Caco-2 (cell line): ENCODE measurements around the gene ARFGAP1. TPM values are rescaled to one million over a fixed set of nuclear protein-coding genes. Genes with fewer than 3 reads are reported as not detected.

Experiments
- BruUV-seq: library from RNA; stranded (reverse); fragments of 400-500 nt; replicated peaks from 2 replicates; lab custom pipeline; 2021; lab: Mats Ljungman, UMichigan
- CTCF ChIA-PET: fragments of 300-600 bp; sonication (Branson Sonifier 250); formaldehyde crosslinking; loops from one replicate; lab custom pipeline; 2022; ENCODE audit warnings: antibody characterized with exemption; lab: Charles Lee
- POLR2A ChIA-PET: fragments of 300-600 bp; sonication (Branson Sonifier 250); formaldehyde crosslinking; loops from one replicate; lab custom pipeline; 2022; ENCODE audit warnings: antibody characterized with exemption; lab: Charles Lee
- DNase-seq, 2 experiments: peaks; one replicate each; pipeline versions ENCODE4 v3.0.0 to v3.0.0-alpha.2; 2020 to 2022
- H3K27me3 ChIP-seq: replicated peaks from 2 replicates; pipeline ENCODE4 v1.6.0; 2011; ENCODE audit warnings: low read length; ENCODE audit not compliant: control insufficient read depth, insufficient read depth
- H3K36me3 ChIP-seq: 2 replicates; pipeline ENCODE4 v1.5.1; 2011; ENCODE audit warnings: low read length; ENCODE audit not compliant: control insufficient read depth, insufficient read depth
- H3K4me1 ChIP-seq: fragments of 250-450 bp; sonication (Bioruptor Pico); 2 replicates; pipeline ENCODE4 v1.5.1; 2020; ENCODE audit warnings: mild to moderate bottlenecking
- H3K4me3 ChIP-seq: 2 replicates; pipeline ENCODE4 v1.5.1; 2011; ENCODE audit warnings: low read depth, mild to moderate bottlenecking, control low read depth, low read length
- H3K9me3 ChIP-seq: fragments of 250-450 bp; sonication (Bioruptor Pico); 2 replicates; pipeline ENCODE4 v1.5.1; 2020; ENCODE audit warnings: mild to moderate bottlenecking, moderate library complexity
- H3K27ac Mint-ChIP-seq: one replicate; pipeline ENCODE4 v1.8.0; 2022; ENCODE audit warnings: mixed read lengths; ENCODE audit not compliant: unreplicated experiment
- H3K27me3 Mint-ChIP-seq: one replicate; pipeline ENCODE4 v1.8.0; 2022; ENCODE audit warnings: mixed read lengths; ENCODE audit not compliant: insufficient read depth, unreplicated experiment
- H3K36me3 Mint-ChIP-seq: one replicate; pipeline ENCODE4 v1.8.0; 2022; ENCODE audit warnings: mild to moderate bottlenecking, mixed read lengths; ENCODE audit not compliant: insufficient read depth, unreplicated experiment
- H3K4me1 Mint-ChIP-seq: one replicate; pipeline ENCODE4 v1.8.0; 2022; ENCODE audit warnings: low read depth, mixed read lengths; ENCODE audit not compliant: unreplicated experiment
- H3K4me3 Mint-ChIP-seq: one replicate; pipeline ENCODE4 v1.8.0; 2022; ENCODE audit warnings: mild to moderate bottlenecking, moderate library complexity, mixed read lengths; ENCODE audit not compliant: unreplicated experiment
- H3K9me3 Mint-ChIP-seq: one replicate; pipeline ENCODE4 v1.8.0; 2022; ENCODE audit warnings: mixed read lengths; ENCODE audit not compliant: unreplicated experiment
- intact Hi-C: fragments of 100-400 bp; cut with micrococcal nuclease; formaldehyde crosslinking; loops from one replicate; pipeline ENCODE4 v1.10.0; 2022; ENCODE audit not compliant: unreplicated experiment
- total RNA-seq: library from RNA; stranded (reverse); gene quantifications from 2 replicates; pipeline ENCODE4 v1.2.3, GENCODE V29; 2022
- TF ChIP-seq, protein P1 (sequence below), 2 experiments: fragments of 200-600 bp in 1 of 2; IDR thresholded peaks; 1 replicate in 1 of 2; 2 replicates in 1 of 2; pipeline versions ENCODE4 v1.5.1 to v1.8.0; 2011 to 2022; ENCODE audit warnings: antibody characterized with exemption in 1 of 2, control low read depth in 1 of 2, inconsistent platforms in 1 of 2, low read depth in 1 of 2, low read length in 1 of 2, mild to moderate bottlenecking in 1 of 2, moderate library complexity in 1 of 2; ENCODE audit not compliant: insufficient read depth in 1 of 2, severe bottlenecking in 1 of 2, unreplicated experiment in 1 of 2

ARFGAP1 gene
- total RNA-seq, 1 experiment from 2014 or later: 275 TPM

GRCh38 chr20:63297796-63298572 is 25.4 kb downstream of the ARFGAP1 start:
- H3K27me3 Mint-ChIP-seq: peaks cover 34% of the 10 kb centered on the region
- intact Hi-C loops: no loop called here
- H3K4me3 Mint-ChIP-seq: no peak overlapping the region
- Histone ChIP-seq H3K36me3 (no peaks in the 10 kb centered on the region), H3K27me3 (no peaks in the 10 kb centered on the region; the same call in 1 of the 2 replicates), H3K9me3 (peaks cover 24% of the 10 kb centered on the region), H3K4me3 (no peak overlapping the region), H3K4me1 (0 out of 2 replicates have a peak, but pooled peaks cover 5% of the 10 kb centered on the region)
- H3K36me3 Mint-ChIP-seq: peaks cover 18% of the 10 kb centered on the region
- ChIA-PET POLR2A (interaction anchor here (0.6 kb wide), 1 partner anchor 11 kb away, joined by 3 read pairs; no protein-coding TSS in a partner anchor), CTCF (interaction anchor here (1.0 kb wide), 1 partner anchor 84 kb away, joined by 4 read pairs; no protein-coding TSS in a partner anchor)
- BruUV-seq: no TSS peak
- no peak for DNase-seq
- TF ChIP-seq, protein P1, sequence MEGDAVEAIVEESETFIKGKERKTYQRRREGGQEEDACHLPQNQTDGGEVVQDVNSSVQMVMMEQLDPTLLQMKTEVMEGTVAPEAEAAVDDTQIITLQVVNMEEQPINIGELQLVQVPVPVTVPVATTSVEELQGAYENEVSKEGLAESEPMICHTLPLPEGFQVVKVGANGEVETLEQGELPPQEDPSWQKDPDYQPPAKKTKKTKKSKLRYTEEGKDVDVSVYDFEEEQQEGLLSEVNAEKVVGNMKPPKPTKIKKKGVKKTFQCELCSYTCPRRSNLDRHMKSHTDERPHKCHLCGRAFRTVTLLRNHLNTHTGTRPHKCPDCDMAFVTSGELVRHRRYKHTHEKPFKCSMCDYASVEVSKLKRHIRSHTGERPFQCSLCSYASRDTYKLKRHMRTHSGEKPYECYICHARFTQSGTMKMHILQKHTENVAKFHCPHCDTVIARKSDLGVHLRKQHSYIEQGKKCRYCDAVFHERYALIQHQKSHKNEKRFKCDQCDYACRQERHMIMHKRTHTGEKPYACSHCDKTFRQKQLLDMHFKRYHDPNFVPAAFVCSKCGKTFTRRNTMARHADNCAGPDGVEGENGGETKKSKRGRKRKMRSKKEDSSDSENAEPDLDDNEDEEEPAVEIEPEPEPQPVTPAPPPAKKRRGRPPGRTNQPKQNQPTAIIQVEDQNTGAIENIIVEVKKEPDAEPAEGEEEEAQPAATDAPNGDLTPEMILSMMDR (IDR thresholded peaks at IDR 0.05; ENCODE audit: insufficient read depth in 1 of 2, low read depth in 1 of 2, low read length in 1 of 2, severe bottlenecking in 1 of 2, unreplicated experiment in 1 of 2): no peak
- no peaks in the 10 kb centered on the region for H3K4me1 Mint-ChIP-seq
- no peak overlapping the region for H3K27ac Mint-ChIP-seq
- H3K9me3 Mint-ChIP-seq: peaks cover 14% of the 10 kb centered on the region

- TF ChIP-seq, protein P1 (IDR thresholded peaks at IDR 0.05; ENCODE audit: insufficient read depth in 1 of 2, low read depth in 1 of 2, low read length in 1 of 2, severe bottlenecking in 1 of 2, unreplicated experiment in 1 of 2): no peak
- Histone ChIP-seq H3K36me3 (no peaks in the 10 kb centered on the region), H3K4me3 (no peak overlapping the region), H3K27me3 (no peaks in the 10 kb centered on the region; the same call in 1 of the 2 replicates), H3K4me1 (0 out of 2 replicates have a peak, but pooled peaks cover 5% of the 10 kb centered on the region), H3K9me3 (peaks cover 24% of the 10 kb centered on the region)
- ChIA-PET CTCF (interaction anchor here (1.7 kb wide), 1 partner anchor 11 kb away, joined by 5 read pairs; no protein-coding TSS in a partner anchor), POLR2A (no interaction called here)
- no TSS peak for BruUV-seq
- intact Hi-C loops: no loop called here
- no peak overlapping the region for H3K4me3 Mint-ChIP-seq
- H3K36me3 Mint-ChIP-seq: peaks cover 12% of the 10 kb centered on the region
- no peaks in the 10 kb centered on the region for H3K4me1 Mint-ChIP-seq
- peaks cover 14% of the 10 kb centered on the region for H3K9me3 Mint-ChIP-seq
- no peak for DNase-seq
- peaks cover 34% of the 10 kb centered on the region for H3K27me3 Mint-ChIP-seq
- no peak overlapping the region for H3K27ac Mint-ChIP-seq
These were observed 26.2 kb downstream of the ARFGAP1 start for GRCh38 chr20:63298731-63299312.

GRCh38 chr20:63301671-63302070 is 29.1 kb downstream of the ARFGAP1 start:
- H3K36me3 Mint-ChIP-seq: no peaks in the 10 kb centered on the region
- H3K27me3 ChIP-seq: no peaks in the 10 kb centered on the region; the same call in 1 of the 2 replicates
- peaks cover 34% of the 10 kb centered on the region for H3K27me3 Mint-ChIP-seq
- peaks cover 14% of the 10 kb centered on the region for H3K9me3 Mint-ChIP-seq
- TF ChIP-seq, protein P1 (IDR thresholded peaks at IDR 0.05; ENCODE audit: insufficient read depth in 1 of 2, low read depth in 1 of 2, low read length in 1 of 2, severe bottlenecking in 1 of 2, unreplicated experiment in 1 of 2): no peak
- intact Hi-C loops: loop anchor here (10.0 kb wide), 1 partner anchor 183 kb away; no protein-coding TSS in a partner anchor
- peaks cover 24% of the 10 kb centered on the region for H3K9me3 ChIP-seq
- H3K4me3 Mint-ChIP-seq: no peak overlapping the region
- ChIA-PET CTCF (interaction anchor here (0.7 kb wide), 1 partner anchor 10 kb away, joined by 3 read pairs; no protein-coding TSS in a partner anchor), POLR2A (no interaction called here)
- no peaks in the 10 kb centered on the region for H3K4me1 ChIP-seq
- no peak for DNase-seq
- no peaks in the 10 kb centered on the region for H3K4me1 Mint-ChIP-seq
- H3K4me3 ChIP-seq: no peak overlapping the region
- no peaks in the 10 kb centered on the region for H3K36me3 ChIP-seq
- no TSS peak for BruUV-seq
- H3K27ac Mint-ChIP-seq: no peak overlapping the region
